Ramos (cell line): ENCODE results near the gene DHRS3.
"Not testable (repeated sequence)": the region's sequence is repeated elsewhere in the genome, so short reads cannot be mapped to it uniquely, and the experiment has no call there.

Experiments
- in situ Hi-C: fragments of 300-500 bp; cut with MboI; formaldehyde crosslinking; loops from one replicate; pipeline ENCODE4 v1.14.3; 2022; ENCODE audit warnings: low sequenced_read_pairs; ENCODE audit not compliant: unreplicated experiment

Gene DHRS3

DNA sequence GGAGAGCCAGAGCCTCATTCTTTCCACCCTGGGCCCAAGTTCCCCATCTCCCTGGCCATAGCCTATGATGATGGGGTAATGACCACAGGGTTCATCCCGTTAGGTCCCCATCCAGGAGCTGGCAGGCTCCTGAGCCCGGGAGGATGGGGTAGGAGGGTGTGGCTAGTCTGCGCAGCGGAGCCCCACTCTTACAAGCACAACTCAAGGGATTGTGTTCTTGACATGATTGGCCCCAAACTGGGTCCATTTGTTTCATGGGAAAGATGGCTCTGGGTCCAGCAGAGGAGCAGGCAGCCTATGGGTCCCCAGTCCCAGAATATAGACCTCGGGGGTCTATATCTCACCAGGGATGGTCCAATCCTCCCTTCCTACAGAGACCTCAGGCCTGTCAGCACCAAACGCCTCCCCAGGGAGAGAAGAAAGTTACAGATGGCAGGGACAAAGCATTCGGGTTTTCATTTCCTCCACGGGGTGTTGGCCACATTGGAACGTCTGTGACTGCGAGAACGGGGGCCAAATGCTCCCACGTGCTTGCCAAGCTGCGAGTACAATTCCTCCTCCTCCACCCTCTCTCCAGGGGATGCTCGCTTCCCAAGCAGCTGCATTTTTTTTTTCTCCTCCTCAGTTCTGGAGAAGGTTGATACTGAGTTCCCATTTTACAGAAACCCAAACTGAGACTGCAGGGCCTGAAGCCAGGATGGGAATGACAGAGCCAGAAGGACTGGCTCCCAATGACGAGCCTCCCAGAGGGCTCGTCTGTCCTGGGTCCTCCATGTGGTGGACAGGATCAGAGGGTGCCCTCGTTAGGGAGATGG, 71.0 kb downstream of the DHRS3 start:
- in situ Hi-C loops: no loop called here

DNA sequence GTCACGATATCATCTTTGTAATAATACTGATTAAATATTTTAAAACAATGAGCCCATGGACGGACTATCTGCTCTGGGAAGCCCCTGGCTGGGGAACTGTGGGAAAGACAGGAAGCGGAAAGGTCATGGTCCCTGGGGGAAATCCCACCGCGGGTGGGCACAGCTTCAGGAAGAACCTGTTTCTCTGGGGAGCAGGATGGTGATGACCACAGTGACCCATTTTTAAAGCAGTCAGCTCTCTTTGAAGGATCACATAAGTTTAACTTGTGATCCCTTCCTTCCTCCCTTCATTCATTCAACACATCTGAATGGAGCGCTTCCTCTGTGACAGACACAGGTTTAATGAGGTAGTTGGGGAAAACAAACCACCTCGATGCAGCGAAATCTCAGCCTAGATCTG, 73.0 kb downstream of the DHRS3 start:
- in situ Hi-C loops: no loop called here

DNA sequence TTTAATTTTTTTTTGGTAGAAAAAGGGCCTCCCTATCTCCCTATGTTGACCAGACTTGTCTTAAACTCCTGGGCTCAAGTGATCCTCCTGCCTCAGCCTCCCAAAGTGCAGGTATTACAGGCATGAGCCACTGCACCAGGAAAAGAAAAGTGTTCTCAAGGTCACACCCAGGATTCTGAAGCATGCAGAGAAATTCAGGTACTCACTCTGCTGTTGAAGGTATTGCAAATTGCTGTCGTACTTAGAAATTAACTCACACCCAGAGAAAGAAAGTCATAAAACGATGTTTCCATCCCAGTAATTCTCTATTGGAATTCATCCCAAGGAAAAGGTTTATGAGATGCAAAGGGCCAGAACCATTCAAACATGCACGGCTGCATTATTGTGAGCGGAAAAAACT, 73.7 kb downstream of the DHRS3 start:
- in situ Hi-C loops: no loop called here

DNA sequence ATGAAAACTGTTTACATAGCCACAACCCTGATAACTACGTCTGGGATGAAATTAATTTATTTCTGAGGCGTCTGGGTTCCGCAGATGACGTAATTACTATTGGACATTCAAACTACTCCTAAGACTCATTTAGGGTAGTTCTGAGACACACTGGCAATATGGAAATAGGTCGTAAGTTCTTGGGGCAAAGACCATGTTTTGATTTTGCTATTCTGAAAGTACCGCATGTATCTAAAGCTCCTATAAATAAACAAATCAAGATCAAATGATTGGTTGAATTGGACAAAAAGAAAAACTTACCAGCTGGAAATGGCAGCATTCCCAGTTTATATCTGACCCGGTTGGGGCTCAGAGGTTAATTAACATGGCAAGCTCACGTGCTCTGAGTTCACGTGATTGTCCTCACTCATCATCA, 74.3 kb downstream of the DHRS3 start:
- in situ Hi-C loops: no loop called here

DNA sequence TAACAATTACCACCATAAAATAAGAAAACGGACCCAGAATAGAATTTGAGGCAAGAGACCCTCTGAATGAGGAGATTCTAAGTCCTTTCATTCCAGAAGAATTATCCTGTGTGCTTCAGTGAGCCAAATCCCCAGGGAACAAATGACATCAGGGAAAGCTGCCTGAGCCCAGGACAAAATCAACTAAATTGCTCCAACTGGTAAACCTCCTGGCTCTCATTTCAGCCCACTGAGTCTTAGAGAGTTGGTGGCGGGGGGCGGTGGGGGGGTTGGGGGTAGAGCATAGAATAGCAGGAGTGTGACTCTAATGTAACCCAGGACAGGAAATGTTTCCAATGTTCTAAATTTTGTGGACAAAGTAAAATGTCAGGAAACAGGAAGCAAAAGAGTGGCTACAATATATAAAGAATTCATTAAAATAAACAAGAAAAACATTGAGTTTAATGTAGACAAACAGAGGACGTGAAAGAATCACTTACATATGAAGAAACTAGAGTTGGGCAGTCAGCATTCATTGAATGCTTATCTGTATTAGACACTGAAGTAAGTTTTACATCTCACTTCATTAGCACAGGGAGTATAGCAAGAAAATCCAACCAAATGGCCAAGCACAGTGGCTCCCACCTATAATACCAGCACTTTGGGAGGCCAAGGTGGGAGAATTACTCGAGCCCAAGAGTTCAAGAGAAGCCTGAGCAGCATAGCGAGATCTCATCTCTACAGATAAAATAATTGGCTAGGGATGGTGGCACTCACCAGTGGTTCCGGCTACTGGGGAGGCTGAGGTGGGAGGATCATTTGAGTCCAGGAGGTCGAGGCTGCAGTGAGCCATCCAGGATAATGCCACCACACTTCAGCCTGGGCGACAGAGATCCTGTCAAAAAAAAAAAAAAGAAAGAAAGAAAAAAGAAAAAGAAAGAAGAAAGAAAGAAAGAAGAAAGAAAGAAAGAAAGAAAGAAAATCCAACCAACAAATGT, 75.1 kb downstream of the DHRS3 start:
- in situ Hi-C loops: no loop called here

DNA sequence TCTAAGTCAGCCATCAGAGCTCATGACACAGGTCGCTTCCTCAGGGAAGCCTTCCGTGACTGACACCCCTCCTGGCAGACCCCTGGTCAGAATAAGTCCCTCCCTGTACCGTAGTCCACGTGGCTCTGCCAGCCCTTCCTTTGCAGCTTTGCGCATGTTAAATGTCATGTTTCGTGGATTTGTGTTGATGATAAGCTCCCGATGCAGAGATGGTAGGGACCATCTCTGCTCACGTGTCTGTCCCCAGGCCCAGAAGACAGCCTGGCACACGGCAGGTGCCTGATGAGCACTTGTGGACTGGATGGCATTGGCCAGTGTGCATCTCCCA, 75.9 kb downstream of the DHRS3 start:
- in situ Hi-C loops: no loop called here

DNA sequence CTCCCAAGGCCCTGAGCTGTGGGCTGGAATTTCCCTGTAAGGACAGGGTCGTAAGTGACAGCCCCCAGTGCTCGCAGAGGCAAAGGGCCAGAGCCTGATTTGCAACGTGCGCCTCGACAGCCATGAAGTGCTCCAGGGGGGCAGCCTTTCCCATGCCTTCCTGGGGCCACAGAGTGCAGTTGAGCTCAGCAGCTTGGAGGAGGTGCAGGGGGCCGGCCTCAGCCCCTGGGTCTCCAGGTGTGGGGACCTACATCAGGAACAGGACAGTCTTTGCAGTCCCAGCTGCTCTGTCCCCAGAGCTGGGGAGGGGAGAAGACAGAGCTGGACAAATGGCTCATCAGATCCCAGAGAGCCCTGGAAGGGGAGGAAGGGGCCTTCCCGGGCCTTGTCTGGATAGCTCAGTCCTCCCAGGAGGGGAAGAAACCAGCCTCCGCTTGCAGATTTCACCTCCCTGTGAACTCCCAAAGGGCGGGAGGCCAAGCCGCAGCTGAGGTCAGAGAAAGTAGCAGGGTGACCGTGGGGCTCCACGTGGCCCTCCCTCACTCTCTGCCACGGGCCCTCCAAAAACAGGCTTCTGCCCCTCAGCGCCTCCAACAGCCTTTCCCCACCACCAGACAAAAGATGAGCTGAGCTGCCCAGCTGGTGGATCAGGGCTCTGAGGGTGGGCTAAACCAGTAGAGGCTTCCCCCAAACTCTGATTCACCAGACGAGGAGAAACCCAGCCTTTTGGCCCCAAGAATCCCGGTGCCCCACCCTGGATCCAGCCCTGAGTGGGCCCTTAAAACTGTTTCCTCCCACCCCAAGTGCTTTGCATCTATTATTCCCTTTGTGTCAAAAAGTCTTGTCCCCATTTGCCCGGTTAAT, 76.5 kb downstream of the DHRS3 start:
- in situ Hi-C loops: no loop called here

DNA sequence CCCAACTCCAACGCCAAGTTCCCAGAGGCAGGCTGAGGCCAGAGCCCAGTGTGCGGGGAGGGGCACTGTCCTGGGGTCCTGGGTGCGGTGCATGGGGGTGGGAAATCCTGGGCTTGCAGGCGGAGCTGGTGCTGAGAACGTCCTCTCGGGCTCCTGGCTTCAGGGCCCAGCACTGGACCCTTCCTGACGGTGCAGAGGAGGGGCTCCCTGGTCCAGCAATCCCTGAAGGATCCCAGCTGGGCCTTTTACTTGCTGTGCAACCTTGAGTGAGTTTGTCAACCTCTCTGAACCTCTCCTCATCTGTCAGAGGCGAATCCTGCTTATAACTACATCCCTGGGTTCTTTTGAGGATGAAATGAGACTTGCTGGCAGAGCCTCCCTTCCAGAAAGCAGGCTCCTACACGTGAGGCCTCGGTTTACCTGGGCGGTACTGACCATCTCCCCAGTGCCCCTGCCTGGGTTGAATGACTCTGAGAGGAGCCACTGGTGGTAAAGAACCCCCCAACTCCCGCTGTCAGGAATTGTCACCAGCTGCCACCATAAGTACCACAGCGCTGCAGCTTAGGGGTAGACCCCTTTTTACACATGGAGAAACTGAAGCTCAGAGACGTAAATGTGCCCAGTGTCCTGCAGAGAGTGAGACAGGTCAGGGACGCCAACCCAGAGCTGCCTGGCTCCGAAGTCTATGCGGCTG, 77.3 kb downstream of the DHRS3 start:
- in situ Hi-C loops: no loop called here

DNA sequence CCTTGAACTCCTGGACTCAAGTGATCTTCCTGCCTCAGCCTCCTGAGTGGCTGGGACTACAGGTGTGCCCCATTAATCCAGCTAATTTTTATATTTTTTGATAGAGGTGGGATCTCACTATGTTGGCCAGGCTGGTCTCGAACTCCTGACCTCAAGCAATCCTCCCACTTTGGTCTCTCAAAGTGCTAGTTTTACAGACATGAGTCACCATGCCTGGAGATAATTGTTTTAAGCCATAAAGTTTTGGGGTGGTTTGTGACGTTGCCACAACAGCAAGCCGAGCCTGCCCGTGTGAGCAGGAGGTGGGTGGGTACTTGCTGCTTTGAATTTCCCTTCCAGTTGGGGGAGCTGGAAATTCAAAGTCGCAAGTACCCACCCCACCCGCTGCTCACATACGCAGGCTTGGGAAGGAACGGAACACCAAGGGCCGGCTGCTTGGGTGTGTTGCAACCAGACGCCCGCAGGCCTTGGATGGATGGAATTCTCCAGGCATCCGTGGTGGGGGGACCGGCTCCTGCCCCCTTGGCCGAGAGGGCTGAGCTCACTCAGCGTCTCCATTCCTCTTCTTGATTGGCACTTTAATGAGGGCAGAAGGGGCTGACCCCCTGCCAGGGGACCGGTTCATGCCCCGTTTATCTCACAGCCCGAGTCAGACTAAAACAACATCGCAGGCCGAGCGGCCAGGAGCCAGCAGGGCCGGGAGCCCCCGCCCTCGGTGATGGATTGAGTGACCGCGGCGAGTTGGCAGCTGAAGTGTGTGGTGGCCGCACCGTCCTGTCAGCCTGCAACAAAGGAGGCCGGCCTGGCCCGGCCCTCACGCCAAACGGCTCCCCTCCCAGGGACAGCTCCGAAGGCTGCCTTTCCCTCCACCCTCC, 78.1 kb downstream of the DHRS3 start:
- in situ Hi-C loops: no loop called here

DNA sequence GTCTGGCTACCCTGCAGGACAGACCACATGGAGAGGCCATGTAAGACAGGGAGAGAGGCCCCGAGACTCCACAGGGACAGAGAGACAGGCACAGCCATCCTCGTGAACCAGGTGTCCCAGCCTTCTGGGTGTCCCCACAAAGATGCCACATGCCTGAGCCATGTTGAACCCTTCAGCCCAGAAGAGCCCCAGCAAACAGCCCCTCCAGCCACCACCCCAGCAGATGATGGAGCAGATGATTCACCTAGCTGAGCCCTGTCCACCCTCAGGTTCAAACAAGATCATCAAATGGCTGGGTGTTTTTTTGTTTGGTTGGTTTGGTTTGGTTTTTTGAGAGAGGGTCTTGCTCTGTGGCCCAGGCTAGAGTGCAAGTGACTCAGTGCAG, 78.7 kb downstream of the DHRS3 start:
- in situ Hi-C loops: no loop called here

DNA sequence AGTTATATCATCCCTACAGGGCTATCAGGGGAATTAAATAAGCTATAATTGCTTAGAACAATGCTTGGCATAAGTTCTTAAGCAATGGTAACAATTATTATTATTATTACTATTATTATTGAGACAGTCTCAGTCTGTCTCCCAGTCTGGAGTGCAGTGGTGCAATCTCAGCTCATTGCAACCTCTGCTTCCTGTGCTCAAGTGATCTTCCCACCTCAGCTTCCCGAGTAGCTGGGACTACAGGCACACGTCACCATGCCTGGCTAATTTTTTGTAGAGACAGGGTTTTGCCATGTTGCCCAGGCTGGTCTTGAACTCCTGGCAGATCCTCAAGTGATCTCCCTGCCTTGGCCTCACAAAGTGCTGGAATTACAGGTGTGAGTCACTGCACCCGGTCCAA, 79.5 kb downstream of the DHRS3 start:
- in situ Hi-C loops: not testable (repeated sequence)

DNA sequence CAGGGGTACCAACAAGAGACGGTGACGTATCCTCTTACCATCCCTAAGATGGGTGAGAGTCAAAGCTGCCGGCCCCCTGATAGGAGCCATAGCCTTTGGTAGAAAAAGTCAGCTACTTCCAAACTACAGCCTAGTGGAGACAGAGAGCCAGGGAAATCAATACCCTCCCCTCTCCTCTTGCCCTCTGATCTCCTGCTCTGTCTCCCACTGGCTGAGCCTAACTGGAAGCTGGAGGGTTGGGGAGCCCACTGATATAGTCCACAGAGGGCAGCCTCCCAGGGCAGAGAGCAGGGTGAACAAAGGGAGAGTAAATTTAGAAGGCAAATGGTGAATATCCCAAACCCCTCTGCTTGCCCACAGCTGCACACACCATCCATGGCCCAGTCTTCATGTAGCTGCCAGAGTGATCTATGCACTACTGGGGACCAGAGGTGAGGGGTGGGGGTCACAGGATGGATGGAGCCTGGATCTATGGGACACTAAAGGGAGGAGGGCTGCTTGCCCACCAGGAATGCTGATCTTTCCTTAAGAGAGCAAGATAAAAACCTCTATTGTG, 80.0 kb downstream of the DHRS3 start:
- in situ Hi-C loops: no loop called here

DNA sequence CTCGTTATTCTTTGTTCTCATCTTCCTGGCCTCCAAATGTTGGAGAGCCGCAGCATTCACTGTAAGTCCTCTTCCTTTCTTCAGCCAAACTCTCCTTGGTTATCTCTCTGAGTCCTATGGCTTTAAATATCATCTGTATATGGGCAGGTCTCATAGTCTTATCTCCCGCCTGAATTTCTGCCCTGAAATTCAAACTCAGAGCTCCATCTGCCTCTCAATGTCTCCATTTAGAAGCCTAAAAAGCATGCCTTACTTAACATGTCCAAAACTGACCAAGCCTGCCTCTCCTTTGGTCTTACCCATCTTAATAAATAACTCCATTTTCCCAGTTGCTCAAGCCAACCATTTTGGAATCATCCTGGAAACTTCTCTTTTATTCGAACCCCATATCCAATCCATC, 80.7 kb downstream of the DHRS3 start:
- in situ Hi-C loops: no loop called here

DNA sequence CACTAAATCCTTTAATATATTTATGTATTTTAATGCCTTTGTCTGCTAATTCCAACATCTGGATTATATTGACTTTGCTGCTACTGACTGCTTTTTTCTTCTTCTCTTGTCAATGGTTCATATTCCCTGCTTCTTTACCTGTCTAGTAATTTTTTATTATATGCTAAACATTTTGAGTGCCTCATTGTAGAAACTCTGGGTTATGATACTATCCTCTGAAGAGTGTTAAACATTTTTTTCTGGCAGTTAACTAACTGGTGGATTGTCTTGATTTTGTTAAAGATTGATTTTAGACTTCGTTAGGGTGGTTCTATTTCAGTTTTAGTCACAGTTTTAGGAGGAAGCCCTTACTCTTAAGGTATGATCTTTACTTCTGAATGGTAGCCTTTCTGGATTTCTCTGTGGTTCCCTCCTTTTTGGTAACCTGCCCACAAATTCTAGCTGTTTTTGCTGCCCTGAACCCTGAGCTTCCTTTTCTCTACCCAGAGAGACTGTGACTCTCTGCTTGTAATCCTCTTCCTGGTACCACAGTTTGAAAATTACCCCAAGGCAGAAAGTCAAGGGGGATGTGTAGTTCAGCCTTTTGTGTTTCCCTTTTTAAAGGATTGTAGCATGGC, 81.9 kb downstream of the DHRS3 start:
- in situ Hi-C loops: no loop called here

DNA sequence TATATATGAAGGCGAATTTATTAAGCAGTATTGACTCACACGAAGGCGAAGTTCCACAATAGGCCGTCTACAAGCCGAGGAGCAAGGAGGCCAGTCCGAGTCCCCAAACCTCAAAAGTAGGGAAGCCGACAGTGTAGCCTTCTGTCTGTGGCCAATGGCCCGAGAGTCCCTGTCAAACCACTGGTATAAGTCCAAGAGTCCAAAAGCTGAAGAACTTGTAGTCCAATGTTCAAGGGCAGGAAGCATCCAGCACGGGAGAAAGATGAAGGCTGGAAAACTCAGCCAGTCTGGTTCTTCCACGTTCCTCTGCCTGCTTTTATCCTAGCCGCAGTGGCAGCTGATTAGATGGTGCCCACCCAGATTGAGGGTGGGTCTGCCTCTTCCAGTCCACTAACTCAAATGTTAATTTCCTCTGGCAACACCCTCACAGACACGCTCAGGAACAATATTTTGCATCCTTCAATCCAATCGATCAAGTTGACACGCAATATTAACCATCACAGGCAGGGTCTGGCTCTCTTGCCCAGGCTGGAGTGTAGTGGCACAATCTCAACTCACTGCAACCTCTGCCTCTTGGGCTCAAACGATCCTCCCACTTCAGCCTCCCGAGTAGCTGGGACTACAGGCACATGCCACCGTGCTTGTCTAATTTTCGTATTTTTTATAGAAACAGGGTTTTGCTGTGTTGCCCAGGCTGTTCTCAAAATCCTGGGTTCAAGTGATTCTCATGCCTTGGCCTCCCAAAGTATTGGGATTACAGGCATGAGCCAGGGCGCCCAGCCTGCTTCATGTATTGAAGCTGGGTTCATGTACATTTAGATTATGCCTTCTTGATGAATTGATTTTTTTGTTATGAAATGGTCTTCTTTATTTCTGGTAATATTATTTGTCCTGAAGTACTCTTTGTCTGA, 85.3 kb downstream of the DHRS3 start:
- in situ Hi-C loops: no loop called here

DNA sequence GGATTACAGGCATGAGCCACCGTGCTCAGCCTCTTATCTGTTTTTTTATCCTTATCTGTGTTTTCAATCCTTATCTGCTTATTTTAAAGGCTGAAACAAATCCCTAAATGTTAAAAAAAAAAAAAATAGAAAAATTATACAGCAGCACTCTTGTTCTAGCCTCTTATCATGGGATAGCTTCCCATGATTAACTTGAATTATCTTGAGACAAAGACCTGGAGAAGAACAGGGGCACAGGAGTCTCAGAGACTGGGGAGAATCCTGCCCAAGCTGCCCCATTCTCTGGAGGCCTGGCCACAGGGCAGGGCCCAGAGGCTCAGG, 86.9 kb downstream of the DHRS3 start:
- in situ Hi-C loops: no loop called here

DNA sequence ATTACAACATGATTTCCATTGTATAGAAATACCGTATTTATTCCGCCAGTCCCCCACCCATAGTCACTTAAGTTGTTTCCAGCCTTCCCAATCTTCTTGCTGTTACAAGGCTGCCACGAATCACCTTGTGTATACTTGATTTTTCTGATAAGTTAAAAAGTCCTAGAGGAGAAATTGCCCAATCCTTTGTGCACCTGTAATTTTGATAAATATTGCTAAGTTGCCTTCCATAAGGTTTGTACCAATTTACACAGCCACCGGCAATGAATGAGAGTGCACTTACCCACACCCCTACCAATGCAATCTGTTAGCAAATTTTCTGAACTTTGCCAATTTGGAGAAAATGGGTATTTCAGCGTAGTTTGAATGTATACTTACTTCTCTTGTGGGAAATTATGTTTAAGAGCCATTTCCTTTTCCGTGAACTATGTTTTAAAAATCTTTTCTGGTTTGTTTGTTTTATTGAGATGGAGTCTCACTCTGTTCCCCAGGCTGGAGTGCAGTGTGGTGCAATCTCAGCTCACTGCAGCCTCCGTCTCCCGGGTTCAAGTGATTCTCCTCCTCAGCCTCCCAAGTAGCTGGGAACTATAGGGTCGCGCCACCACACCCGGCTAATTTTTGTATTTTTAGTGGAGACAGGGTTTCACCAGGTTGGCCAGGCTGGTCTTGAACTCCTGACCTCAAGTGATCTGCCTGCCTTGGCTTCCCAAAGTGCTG, 87.4 kb downstream of the DHRS3 start:
- in situ Hi-C loops: no loop called here
